ENCODE measurements around the gene HPSE2.
A peak's percentile ranks its signal among the peaks of the same experiment; 100 is the strongest.

HPSE2 gene

GRCh38 chr10:98477861-98478260, 757.8 kb downstream of the HPSE2 start:
- Mint-ChIP-seq H3K27me3 (peaks cover 13% of the 10 kb centered on the region), H3K4me1 (peaks cover 4% of the 10 kb centered on the region), H3K9me3 (no peaks in the 10 kb centered on the region), H3K4me3 (no peak overlapping the region), H3K27ac (no peak overlapping the region), H3K36me3 (no peaks in the 10 kb centered on the region)
- no peak for DNase-seq
- CTCF ChIA-PET, result interaction anchor here (2.4 kb wide), 1 partner anchor 10 kb away, joined by 6 read pairs; no protein-coding TSS in a partner anchor

- Mint-ChIP-seq H3K4me1 (no peaks in the 10 kb centered on the region), H3K27ac (no peak overlapping the region)
- CTCF ChIA-PET, result no interaction called here
Measured at GRCh38 chr10:98474628-98475027, 761.0 kb downstream of the HPSE2 start.

GRCh38 chr10:98472196-98472595, 763.5 kb downstream of the HPSE2 start:
- no peak overlapping the region for H3K27ac Mint-ChIP-seq
- CTCF ChIA-PET, result interaction anchor here (1.0 kb wide), 1 partner anchor 774 kb away, joined by 3 read pairs; no protein-coding TSS in a partner anchor
- H3K27me3 Mint-ChIP-seq, result peaks cover 48% of the 10 kb centered on the region
- H3K36me3 Mint-ChIP-seq, result no peaks in the 10 kb centered on the region
- H3K9me3 Mint-ChIP-seq, result no peaks in the 10 kb centered on the region
- DNase-seq, result no peak
- H3K4me3 Mint-ChIP-seq, result no peak overlapping the region
- H3K4me1 Mint-ChIP-seq, result peaks cover 8% of the 10 kb centered on the region

More at GRCh38 chr10:98474628-98475027, 761.0 kb downstream of the HPSE2 start:
- no peaks in the 10 kb centered on the region for H3K9me3 Mint-ChIP-seq
- H3K27me3 Mint-ChIP-seq, result peaks cover 37% of the 10 kb centered on the region
- H3K4me3 Mint-ChIP-seq, result no peak overlapping the region
- no peak for DNase-seq
- H3K36me3 Mint-ChIP-seq, result no peaks in the 10 kb centered on the region

- H3K27ac Mint-ChIP-seq, result no peak overlapping the region
- DNase-seq, result no peak
- no peak overlapping the region for H3K4me3 Mint-ChIP-seq
- CTCF ChIA-PET, result no interaction called here
- H3K36me3 Mint-ChIP-seq, result no peaks in the 10 kb centered on the region
- no peaks in the 10 kb centered on the region for H3K9me3 Mint-ChIP-seq
- peaks cover 48% of the 10 kb centered on the region for H3K27me3 Mint-ChIP-seq
- peaks cover 8% of the 10 kb centered on the region for H3K4me1 Mint-ChIP-seq
Measured at GRCh38 chr10:98470850-98471249, 764.8 kb downstream of the HPSE2 start.

- Mint-ChIP-seq H3K36me3 (no peaks in the 10 kb centered on the region), H3K9me3 (no peaks in the 10 kb centered on the region), H3K27ac (no peak overlapping the region), H3K4me3 (no peak overlapping the region), H3K4me1 (peaks cover 8% of the 10 kb centered on the region), H3K27me3 (peaks cover 48% of the 10 kb centered on the region)
- CTCF ChIA-PET, result interaction anchor here (0.9 to 1.9 kb wide), 4 partner anchors 12 to 778 kb away, joined by 3 to 16 read pairs (median 4); no protein-coding TSS in a partner anchor
- no peak for DNase-seq
Measured at GRCh38 chr10:98469001-98469931, 766.4 kb downstream of the HPSE2 start.

- CTCF ChIA-PET, result interaction anchor here (0.6 to 2.2 kb wide), 25 partner anchors 10 to 1074 kb away, joined by 3 to 16 read pairs (median 3); no protein-coding TSS in a partner anchor
- peak; percentile 73 for DNase-seq
Measured at GRCh38 chr10:98467506-98468318, 767.9 kb downstream of the HPSE2 start.

GRCh38 chr10:98466861-98467505, 768.7 kb downstream of the HPSE2 start:
- peaks cover 43% of the 10 kb centered on the region for H3K27me3 Mint-ChIP-seq
- H3K9me3 Mint-ChIP-seq, result no peaks in the 10 kb centered on the region
- peaks cover 8% of the 10 kb centered on the region for H3K4me1 Mint-ChIP-seq
- H3K36me3 Mint-ChIP-seq, result no peaks in the 10 kb centered on the region
- no peak for DNase-seq
- CTCF ChIA-PET, result interaction anchor here (0.6 to 2.2 kb wide), 23 partner anchors 9 to 1075 kb away, joined by 3 to 16 read pairs (median 3); no protein-coding TSS in a partner anchor
- no peak overlapping the region for H3K27ac Mint-ChIP-seq
- H3K4me3 Mint-ChIP-seq, result no peak overlapping the region

More at GRCh38 chr10:98467506-98468318, 767.9 kb downstream of the HPSE2 start:
- Mint-ChIP-seq H3K27ac (no peak overlapping the region), H3K4me3 (peak overlapping the region; percentile 84), H3K36me3 (no peaks in the 10 kb centered on the region), H3K9me3 (no peaks in the 10 kb centered on the region), H3K4me1 (peaks cover 8% of the 10 kb centered on the region), H3K27me3 (peaks cover 44% of the 10 kb centered on the region)

GRCh38 chr10:98465866-98466265, 769.8 kb downstream of the HPSE2 start:
- H3K9me3 Mint-ChIP-seq, result no peaks in the 10 kb centered on the region
- H3K4me3 Mint-ChIP-seq, result no peak overlapping the region
- CTCF ChIA-PET, result interaction anchor here (0.6 to 1.5 kb wide), 2 partner anchors 15 to 311 kb away, joined by 3 to 7 read pairs; no protein-coding TSS in a partner anchor
- no peak overlapping the region for H3K27ac Mint-ChIP-seq
- no peak for DNase-seq
- peaks cover 35% of the 10 kb centered on the region for H3K27me3 Mint-ChIP-seq
- no peaks in the 10 kb centered on the region for H3K36me3 Mint-ChIP-seq
- H3K4me1 Mint-ChIP-seq, result peaks cover 8% of the 10 kb centered on the region

GRCh38 chr10:98463976-98464754, 771.5 kb downstream of the HPSE2 start:
- Mint-ChIP-seq H3K4me1 (peaks cover 8% of the 10 kb centered on the region), H3K9me3 (no peaks in the 10 kb centered on the region), H3K4me3 (no peak overlapping the region), H3K27ac (no peak overlapping the region), H3K27me3 (peaks cover 21% of the 10 kb centered on the region), H3K36me3 (no peaks in the 10 kb centered on the region)
- DNase-seq, result no peak
- CTCF ChIA-PET, result no interaction called here

GRCh38 chr10:98463016-98463415, 772.6 kb downstream of the HPSE2 start:
- no peaks in the 10 kb centered on the region for H3K9me3 Mint-ChIP-seq
- peaks cover 2% of the 10 kb centered on the region for H3K4me1 Mint-ChIP-seq
- no peaks in the 10 kb centered on the region for H3K36me3 Mint-ChIP-seq
- CTCF ChIA-PET, result no interaction called here
- DNase-seq, result no peak
- no peak overlapping the region for H3K4me3 Mint-ChIP-seq
- H3K27ac Mint-ChIP-seq, result no peak overlapping the region
- peaks cover 13% of the 10 kb centered on the region for H3K27me3 Mint-ChIP-seq

GRCh38 chr10:98461500-98461842, 774.2 kb downstream of the HPSE2 start:
- peaks cover 15% of the 10 kb centered on the region for H3K27me3 Mint-ChIP-seq
- H3K4me3 Mint-ChIP-seq, result no peak overlapping the region
- CTCF ChIA-PET, result no interaction called here
- H3K27ac Mint-ChIP-seq, result no peak overlapping the region
- H3K4me1 Mint-ChIP-seq, result no peaks in the 10 kb centered on the region
- H3K36me3 Mint-ChIP-seq, result no peaks in the 10 kb centered on the region
- H3K9me3 Mint-ChIP-seq, result no peaks in the 10 kb centered on the region
- no peak for DNase-seq

- Mint-ChIP-seq H3K9me3 (no peaks in the 10 kb centered on the region), H3K4me3 (no peak overlapping the region), H3K27me3 (peaks cover 17% of the 10 kb centered on the region), H3K36me3 (no peaks in the 10 kb centered on the region), H3K4me1 (no peaks in the 10 kb centered on the region), H3K27ac (no peak overlapping the region)
- no peak for DNase-seq
- CTCF ChIA-PET, result no interaction called here
Measured at GRCh38 chr10:98460837-98461499, 774.7 kb downstream of the HPSE2 start.

Data from activated naive CD4-positive, alpha-beta T cell treated with anti-CD3 and anti-CD28 coated beads, Interleukin-2, amount 10 ng/mL, durations not matched to agents 7 days and 5 days (primary cell).